GM18520 (cell line): Measurements from ENCODE around the gene EBF3.

ENCODE experiments used
- ATAC-seq: cut with Tn5 transposase; IDR thresholded peaks from one replicate; pipeline ENCODE4 v1.9.1; 2021; ENCODE audit not compliant: unreplicated experiment

EBF3 gene

DNA sequence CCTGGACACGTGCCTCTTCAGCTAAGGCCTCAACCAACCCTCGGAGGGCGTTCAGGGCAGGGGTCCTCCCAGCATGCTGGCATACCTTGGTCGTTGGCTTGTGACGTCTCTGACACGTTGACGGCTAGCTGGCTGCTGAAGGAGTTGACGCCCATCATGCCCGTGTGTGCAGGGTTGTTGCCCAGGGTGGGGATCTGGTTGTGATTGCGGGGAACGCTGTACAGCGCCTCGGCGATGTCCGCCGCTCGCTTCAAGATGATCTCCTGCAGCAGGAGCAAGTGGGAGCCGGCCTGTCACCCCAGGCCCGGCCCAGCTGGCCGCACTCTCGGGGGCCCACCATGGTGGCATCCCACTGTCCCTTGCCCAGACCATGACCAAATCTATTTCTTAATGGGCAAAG, 122.0 kb downstream of the EBF3 start:
- ATAC-seq: no peak

DNA sequence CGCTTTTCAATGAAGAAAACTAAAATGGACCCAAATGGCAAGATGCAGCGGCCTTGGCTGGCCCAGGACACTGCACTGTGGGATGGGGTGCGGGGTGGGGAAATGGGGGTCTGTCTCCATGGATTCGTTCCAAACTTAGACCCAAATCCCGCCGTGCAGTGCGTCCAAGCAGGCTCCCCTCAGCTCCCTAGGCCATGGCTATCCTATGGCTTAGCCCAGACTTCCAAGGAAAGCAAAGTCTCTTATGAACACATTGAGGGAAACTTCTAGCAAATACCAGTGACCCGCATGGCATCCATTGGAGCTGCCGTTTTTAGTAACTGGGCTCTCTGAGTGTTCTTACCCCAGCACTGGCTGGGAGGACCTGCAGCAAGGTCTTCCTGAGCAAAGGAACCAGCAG, 122.5 kb downstream of the EBF3 start:
- ATAC-seq: no peak

DNA sequence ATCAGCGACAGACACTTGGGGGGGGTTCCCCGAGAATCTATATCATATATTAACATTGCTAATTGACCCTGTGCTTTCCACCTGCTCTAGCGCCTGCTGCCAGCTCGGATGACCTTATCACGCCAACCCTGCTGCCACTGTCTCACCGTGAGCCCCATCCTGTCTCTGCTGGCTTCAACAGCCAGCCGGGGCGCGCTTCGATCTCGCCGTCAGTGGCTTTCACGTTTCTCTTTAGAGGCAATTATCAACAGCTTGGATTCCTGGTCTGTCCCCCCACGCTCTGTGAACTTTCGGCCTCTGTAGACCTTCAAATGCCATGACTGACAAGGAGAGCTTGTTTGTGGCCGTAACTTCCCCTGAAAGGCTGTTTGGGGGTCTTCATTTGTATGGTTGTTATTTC, 123.0 kb downstream of the EBF3 start:
- ATAC-seq: no peak

DNA sequence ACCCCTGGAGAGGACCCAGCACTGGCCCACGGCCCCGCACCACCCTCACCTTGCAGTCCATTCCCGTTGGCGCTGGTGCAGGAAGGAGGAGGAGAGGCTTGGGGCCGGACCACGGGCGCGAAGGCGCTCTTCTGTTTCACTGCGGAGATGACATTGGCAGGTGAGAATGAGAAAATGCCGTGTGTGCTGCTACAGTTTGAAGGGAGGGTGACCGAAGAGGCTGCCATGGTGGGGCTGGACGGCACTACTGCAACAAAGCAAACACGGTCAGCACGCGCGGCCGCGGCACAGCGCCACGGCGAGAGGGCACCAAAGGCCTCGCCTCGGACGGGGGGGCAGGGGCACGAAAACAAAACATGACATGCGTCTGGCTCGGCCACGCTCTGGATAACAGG, 123.9 kb downstream of the EBF3 start:
- no peak for ATAC-seq

DNA sequence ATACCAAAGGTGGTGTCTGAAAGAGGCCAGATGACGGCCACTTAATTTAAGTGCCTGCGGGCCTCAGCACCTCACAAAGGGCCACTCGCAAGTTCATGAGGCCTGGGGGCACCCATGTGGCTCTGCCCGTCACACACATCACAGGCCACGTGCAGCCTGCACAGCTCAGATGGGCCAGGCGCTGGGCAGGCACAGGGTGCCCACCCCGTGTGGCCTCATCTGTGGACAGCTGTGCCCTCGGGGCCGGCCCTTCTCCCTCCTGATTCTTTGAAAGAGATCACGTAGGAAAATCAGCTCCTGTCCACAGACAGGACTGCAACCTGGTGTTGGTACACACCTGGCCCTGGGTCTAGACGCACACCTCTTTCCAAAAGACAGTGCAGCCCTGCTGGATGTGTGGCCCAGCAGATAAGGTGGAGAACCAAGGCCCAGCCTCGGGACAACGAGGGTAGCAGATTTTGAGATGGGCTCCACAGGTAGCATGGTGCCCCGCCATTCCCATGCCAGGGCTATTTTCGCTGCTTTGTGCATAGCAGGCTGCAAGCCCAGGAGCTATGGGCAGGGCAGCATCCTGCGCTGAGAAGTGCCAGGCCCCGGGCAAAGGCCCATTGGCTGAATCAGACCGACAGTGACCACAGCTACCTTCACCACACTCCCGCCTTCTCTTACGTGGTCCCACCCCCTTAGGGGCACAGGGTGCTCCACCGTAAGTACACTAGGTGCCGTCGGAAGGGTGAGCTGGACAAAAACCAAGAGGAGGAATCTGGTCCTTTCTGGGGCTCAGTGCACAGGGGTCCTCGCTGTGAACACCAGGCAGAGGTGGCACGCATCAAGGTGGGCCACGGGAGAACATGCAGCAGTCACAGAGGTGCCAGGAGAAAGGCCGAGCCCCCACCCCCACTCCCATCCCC, 124.5 kb downstream of the EBF3 start:
- no peak for ATAC-seq

DNA sequence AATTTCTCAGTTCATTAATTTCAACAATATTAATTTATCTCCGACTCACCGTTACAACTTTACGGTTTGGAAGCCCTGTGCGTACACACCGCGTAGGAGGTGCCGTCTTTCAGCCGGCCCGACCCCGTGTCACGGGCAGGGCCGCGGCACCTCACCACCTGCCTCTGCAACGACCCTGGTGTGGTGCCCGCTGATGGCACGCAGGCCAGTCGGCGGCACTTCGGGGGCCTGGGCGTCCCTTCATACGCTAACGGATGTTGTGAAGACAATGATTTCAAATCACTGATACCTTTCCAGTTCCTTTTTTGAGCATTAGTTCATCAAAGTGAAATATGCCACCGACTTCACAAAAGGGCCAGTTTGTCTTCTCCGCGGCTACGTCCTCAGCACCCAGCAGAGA, 125.3 kb downstream of the EBF3 start:
- no peak for ATAC-seq

DNA sequence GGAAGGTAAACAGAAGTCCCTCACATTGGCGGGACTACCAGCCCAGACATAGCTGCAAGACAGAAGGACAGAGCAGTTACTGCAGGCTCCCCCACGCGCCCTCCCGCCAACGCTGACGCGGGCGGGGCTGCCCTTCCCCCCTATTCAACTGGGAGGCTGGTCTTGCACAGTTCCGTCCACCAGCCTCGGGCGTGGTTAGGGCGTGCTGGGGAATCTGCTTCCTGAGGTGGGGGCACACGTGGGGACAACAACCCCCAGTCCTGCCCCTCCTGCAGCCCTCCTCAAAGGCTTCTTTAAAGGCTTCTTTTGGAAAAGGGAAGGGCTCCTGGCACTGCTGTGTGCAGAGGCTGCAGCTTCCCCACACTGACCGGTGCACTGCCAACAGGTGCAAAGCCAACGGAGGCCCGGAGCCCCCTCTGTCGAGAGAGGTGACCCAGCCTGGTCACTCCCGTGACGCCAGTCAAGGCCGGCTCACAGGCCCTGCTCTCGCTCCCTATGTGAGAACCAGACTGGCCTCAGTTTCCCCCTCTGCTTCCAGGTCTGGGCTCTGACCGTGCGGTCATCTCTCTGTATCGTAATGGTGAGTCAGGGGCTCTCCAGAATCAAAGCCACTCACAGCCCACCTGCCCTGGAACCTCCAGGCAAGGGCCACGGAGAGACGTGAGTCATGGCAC, 126.0 kb downstream of the EBF3 start:
- ATAC-seq: no peak

DNA sequence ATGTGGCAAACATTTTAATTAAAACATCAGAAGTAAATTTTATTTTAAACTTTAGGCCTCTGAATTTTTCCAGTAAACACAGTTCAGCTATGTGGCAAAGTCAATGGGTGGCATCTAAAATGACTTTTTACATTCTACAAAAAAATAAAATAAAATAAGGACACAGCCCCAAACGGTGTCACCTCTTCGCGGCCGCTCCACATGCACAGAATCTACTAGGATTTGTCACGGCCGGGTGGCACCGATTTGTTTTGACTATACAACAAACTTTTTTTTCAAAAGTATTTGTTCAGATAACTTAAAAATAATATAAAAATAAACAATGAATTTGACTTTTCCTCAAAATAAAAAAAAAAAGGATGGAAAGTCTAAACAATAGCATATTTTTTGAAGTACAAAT, 127.8 kb downstream of the EBF3 start:
- ATAC-seq: no peak

DNA sequence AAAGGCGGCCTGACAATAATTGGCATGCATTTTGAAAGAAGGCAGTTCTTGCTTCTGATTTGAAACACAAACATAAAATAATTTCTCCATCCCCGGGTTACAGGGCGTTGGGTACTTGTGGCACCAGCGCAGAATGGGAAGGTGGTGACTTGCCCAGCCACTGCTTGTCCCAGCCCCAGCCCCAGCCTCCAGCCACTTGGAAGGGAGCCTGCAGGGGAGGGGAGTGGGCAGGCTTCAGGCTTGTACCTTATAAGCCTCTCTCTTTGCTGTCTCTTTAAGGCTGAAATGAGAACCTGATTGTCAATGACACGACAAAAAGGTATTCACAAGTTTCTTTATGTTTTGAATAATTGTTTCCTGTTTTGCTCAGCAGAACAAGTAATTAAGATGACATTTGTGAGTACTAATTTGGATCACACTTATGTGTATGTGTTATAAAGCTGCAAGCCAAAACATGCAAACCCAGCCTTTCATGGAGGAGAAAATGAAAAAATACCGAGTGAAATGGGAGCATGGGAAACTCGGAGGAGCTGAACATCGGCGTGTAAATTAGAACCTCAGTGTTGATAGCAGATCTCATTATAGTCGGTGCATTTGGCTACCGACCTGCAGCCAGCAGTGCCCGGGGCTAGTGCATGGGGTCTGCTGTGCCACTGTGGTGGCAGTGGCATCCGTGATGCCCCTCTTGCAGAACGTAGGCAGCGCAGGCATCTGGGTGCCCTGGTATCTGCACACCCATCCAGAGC, 129.9 kb downstream of the EBF3 start:
- no peak for ATAC-seq

DNA sequence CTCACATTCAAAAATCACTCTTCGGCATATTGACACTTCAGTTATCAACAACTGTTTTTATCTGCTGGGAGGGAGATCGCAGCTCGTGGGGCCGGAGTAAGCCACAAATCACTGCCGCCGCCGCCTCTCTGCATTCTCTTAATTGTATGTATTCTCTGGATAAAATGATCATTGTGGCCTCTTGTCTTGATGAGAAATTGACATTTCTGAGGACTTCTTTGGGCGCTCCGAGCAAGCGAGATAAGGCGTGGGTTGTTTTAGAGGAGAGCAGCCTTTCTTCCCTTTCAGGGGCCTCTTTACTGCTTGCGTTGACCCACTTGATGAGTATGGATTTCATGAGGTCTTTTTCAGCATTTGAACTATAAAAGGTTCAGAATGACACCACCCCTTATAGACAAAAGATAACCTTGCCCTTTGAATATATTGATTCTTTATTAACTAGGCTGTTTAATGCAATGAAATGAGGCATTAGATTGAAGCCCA, 130.6 kb downstream of the EBF3 start:
- no peak for ATAC-seq

DNA sequence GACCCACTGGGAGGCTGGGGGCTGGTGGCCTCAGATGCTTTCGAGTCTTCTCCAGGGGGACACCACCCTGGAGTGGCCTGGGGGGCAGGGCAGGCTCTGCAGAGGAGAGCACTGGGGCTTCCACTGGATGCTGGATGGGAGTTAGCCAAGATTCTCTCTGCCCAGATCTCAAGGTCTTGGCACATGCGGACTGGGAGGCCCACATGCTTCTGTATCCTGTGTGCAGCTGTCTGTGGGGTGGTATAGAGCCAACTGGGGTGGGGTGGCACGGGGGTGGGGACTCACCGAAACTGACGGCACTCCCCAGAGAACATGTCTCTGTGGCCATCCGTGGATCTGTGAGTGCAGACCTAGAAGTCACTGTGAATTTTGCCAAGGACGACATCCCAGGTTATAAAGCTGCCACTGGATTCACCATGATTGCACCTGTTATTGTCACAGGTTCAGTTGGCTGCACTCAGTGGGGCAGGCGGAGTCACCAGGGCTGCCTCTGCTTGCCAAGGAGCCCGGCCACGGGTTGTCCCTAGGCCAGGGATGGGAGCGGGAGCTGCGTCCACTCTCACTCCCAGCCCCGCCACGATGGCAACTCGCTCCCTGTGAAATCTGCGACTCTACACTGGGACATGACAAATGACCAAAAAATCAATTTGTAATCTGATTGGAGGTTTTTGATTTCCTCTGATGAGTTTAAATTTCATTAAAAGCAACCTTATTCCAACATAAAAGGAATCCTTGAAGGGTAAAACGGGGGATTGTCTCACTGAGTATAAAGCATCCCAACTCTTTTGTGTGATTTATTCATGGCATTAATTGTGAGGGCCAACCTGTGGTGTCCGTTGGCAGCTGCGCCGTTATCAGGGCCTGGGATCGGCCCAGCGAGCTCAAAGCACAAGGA, 131.3 kb downstream of the EBF3 start:
- ATAC-seq: no peak

DNA sequence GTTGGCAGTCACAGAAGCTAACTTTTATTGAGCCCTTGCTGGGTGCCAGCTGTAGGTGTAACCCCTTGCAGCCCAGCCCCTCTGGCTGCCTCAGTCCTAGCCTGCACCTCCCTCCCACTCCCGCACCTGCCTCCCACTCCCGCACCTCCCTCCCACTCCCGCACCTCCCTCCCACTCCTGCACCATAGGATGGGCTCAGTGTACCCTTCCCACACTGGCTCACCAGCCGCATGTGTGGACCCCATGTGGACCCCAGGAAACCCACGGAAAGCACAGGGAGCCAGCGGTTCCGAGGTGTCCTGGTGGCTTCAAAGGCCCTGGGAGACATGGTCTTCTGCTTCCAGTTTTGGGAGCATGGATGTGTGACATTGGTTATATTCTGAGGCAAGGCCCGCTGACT, 132.9 kb downstream of the EBF3 start:
- no peak for ATAC-seq

DNA sequence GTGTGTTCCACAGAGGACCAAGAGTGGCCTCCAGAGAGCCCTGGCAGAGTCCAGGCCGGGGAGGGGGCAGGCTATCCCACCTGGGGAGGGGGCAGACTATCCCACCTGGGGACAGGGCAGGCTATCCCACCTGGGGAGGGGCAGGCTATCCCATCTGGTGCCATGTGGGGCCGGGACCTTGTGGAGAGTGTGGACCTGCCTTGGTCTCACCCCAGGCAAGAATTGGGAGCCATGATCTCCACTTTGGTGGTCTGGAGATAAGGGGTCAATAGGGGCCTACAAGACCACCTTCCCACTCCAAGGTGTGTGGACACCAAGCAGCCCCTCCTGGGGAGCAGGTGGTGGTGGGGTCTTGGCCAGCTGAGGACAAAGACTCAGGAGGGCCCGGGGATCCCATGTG, 138.2 kb downstream of the EBF3 start:
- no peak for ATAC-seq

DNA sequence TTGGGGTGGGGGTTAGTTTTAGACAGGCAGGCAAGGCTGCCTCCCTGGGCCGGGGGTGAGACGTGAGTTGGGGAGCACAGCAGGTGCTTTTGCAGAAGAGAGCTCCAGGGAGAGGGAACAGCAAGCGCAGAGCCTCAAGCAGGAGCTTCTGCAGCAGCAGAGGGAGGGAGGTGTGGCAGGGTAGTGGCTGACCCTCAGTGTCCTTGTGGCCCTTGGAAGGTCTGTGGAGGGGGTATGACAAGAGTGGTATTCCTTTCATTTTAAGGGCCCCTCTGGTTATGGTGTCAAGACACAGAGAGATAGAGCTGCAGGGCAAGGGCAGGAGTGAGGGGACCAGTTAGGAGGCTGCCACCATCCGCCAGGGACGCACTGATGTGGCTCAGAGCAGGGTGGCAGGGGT, 138.9 kb downstream of the EBF3 start:
- no peak for ATAC-seq

DNA sequence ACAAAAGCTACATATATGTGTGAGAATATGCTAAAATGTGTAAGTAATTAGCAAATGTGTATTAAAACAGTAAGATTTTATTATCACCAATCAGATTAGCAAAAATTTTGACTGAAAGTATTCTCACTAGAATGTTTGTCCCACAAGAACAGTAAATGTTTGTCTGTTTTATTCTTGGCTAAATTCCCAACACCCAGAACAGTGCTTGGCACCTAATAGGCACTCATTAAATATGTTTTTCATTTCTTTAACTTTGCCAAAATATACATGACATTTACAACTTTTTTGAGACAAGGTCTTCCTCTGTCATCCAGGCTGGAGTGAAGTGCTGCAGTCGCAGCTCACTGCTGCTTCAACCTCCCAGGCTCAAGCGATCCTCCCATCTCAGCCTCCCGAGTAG, 143.6 kb downstream of the EBF3 start:
- ATAC-seq: no peak

DNA sequence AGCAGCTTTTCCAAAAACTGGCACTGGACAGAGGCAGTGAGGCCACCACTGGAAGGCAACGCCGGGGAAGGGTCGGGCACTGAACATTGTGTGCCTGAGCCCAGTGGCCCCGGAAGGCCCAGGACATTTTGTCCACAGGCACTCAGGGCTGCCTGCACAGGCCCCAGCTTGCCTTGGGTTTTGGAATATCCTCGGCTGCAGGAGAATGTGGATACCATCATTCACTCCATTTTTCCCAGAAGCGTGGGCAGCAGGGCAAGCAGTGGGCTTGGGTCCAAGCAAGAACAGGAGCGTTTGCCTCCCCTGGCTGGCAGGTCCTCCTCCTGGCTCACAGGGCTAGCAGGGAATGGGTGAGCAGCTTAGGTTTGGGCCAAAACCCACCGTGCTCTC, 147.4 kb downstream of the EBF3 start:
- no peak for ATAC-seq

DNA sequence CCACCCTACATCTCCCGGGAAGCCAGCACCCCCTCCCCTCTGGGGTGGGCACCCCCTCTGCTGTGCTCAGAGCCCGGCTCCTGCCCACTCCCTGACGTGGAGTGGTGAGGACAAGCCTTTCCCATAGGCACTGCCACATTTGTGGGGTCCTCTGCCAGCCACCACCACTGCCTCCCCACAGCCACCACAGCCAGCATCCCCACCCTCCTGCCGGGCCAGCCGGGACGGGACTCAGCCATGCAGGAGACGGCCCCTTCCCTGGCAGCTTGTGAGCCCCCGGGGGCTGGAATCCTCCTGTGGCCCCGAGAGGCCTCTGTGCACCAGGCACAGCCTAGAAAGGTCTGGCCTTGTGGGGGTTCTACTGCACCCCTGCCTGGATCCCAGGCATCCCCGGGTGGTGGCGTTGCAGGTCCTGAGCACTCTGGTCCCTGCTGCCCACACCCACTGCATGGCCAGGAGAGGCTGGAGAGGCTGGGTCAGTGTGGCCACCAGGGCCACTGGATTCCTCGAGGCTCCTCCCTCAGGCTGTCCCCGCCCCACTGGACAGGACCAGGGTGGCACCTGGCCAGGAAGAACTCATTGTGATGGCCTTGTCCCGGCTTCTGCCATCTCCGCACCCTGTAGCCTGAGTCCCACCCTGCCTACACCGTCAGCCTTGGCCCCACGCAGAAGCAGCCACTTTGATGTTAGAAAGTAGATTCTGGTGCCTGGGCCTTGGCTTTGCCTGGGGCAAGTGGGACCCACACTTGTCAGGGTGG, 148.0 kb downstream of the EBF3 start:
- no peak for ATAC-seq

DNA sequence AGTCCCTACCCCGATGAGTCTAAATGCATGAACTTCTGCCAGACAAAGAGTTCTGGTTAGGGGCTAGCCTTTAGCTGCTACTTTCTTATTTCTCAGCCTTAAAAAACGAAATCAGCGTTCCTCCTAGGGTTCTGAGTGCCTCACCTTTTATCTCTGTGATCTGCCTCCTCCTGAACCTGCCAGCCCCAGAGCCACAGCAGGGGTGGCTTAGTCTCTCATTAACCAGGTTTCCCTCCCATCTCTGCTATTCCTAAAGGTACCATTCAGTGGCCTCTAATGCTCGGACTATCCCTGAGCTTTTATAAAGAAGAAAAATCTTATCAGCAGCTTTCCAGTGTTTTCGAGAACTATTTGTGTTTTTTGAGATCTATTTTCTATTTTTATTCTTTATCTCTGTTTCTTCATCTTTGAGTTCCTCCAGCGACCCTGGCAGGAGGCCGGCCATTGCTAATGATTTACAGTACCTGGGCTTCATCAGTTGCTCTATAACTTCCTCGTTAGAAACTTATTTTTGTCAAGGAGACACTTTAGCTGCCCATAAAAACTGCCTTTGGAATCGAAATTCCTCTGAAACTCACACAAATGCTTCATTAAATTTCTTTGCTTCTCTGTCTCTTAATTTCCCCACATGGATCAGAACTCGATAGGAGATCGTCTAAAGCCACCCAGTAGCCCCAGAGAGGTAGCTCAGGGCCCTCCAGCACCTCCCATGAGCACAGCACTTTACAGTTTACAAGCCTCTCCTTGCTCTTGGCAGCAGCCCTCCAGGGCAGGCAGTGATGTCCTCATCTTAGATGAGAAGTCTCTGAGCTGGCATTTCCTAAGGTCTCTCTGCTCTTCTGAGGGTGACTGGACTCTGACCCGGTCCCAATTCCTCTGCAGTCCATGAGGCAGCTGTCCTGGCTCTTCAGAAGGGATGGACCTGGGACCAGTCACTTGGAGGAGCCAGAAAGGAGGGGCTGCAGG, 149.1 kb downstream of the EBF3 start:
- no peak for ATAC-seq

DNA sequence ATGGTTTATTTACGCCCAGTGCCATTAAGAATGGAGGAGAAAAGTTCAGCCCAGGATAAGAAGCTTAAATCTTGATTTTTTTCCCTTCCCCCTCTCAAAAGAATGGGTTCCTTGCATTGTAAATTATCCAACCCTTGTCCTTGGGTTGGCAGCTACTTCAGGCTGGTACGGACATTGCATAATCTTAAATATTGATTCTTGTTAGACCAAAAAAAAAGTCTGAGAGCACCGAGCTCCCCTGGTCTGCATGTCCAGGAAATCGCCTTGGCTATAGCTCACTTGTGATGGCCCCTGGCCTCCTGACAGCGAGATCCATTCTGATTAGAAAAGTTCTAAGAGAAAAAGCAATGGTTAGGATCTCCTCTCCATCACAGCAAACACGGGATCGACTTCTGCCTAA, 151.7 kb downstream of the EBF3 start:
- no peak for ATAC-seq
